ENCODE results near the gene ZNF516. TPM values are rescaled to one million over a fixed set of nuclear protein-coding genes. Genes with fewer than 3 reads are reported as not detected.

Gene ZNF516
- total and polyA plus RNA-seq, 2 experiments from 2014 or later = 17.8 to 29.4 TPM

DNA sequence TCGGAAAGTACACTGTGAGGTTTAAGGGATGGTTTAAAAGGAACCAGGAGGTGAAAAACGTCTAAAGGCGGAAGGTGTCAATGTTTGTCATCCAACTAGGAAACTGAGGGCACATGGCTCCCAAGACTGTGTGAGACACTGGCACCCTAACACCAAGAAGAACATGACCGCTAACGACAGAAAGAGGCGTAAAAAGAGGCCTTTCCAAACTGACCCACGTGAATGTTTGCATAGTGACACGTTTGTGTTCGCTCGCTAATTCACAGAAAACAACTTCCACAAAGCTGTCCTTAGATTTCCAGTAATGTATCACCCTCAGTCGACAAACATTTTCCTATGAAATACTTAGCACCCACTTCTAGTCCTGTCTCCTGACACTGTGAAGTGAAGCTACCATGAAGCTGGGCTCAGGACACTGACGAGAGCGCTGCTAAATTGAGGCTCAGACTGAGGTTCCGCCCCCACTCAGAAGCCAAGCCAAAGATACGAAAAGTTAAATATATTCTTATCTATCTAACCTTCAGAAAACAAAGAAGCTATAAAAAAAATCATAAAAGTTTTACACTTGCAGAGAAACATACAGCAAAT, 86.5 kb downstream of the ZNF516 start:
- Histone ChIP-seq H3K36me3 (ENCODE audit: low read depth) (no peaks in the 10 kb centered on the region), H3K4me3 (no peak overlapping the region), H3K9me2 (ENCODE audit: insufficient read depth) (no peaks in the 10 kb centered on the region), H2AFZ (no peak overlapping the region), H3K9me3 (ENCODE audit: low read depth) (no peaks in the 10 kb centered on the region), H3K9ac (no peak overlapping the region), H3K27me3 (replicated peaks; ENCODE audit: insufficient read depth) (no peaks in the 10 kb centered on the region), H4K20me1 (ENCODE audit: insufficient read depth) (no peaks in the 10 kb centered on the region), H3K4me2 (ENCODE audit: unreplicated experiment) (no peak overlapping the region), H3K27ac (no peak overlapping the region), H3K79me2 (ENCODE audit: insufficient read depth) (peaks cover 90% of the 10 kb centered on the region), H3K4me1 (ENCODE audit: insufficient read depth) (peaks cover 30% of the 10 kb centered on the region), H3F3A (ENCODE audit: insufficient read depth) (0 out of 2 replicates have a peak, but pooled peaks cover 9% of the 10 kb centered on the region)
- 85 to 89% methylated on average over 15 of the region's 15 CpGs for WGBS, 2 experiments (ENCODE audit: low coverage in 1 of 2, low lambda C conversion rate in 2 of 2, missing lambda C conversion rate in 2 of 2)
- in situ Hi-C loops (cut with MboI) = loop anchor here (10.0 kb wide), 1 partner anchor 286 kb away; no protein-coding TSS in a partner anchor
- no peak for DNase-seq
- TF ChIP-seq EZH2 (IDR thresholded peaks at IDR 0.05; ENCODE audit: insufficient read depth, poor library complexity, severe bottlenecking) = no peak
- TF ChIP-seq EZH2phosphoT487 (IDR thresholded peaks at IDR 0.05; ENCODE audit: insufficient read depth, low read depth) = no peak

DNA sequence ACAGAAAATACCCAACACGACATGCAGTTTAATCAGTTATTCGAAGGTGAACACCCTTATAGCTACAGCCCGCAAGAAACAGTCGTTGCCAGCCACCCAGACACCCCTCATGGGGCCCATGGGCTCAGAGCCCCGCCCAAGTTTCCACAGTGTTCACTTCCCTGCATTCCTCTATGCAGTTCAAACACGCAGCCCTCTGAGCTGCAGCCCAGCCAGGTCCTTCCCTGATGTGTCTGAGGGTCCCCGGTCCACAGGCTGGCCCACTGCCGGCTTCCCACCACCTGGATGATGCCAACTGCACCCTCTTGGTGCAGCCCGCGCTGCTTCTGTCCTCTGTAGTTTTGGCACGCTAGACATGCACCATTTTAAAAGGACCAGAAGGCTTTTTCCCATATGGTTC, 87.4 kb downstream of the ZNF516 start:
- in situ Hi-C loops (cut with MboI) = loop anchor here (10.0 kb wide), 1 partner anchor 287 kb away; no protein-coding TSS in a partner anchor
- Histone ChIP-seq H3K4me2 (ENCODE audit: unreplicated experiment) (no peak overlapping the region), H3K4me3 (no peak overlapping the region), H3K9me2 (ENCODE audit: insufficient read depth) (no peaks in the 10 kb centered on the region), H3K9me3 (ENCODE audit: low read depth) (no peaks in the 10 kb centered on the region), H3K79me2 (ENCODE audit: insufficient read depth) (peaks cover 91% of the 10 kb centered on the region), H4K20me1 (ENCODE audit: insufficient read depth) (no peaks in the 10 kb centered on the region), H2AFZ (no peak overlapping the region), H3K9ac (no peak overlapping the region), H3F3A (ENCODE audit: insufficient read depth) (0 out of 2 replicates have a peak, but pooled peaks cover 8% of the 10 kb centered on the region), H3K27ac (no peak overlapping the region), H3K27me3 (replicated peaks; ENCODE audit: insufficient read depth) (no peaks in the 10 kb centered on the region), H3K4me1 (ENCODE audit: insufficient read depth) (peaks cover 21% of the 10 kb centered on the region), H3K36me3 (ENCODE audit: low read depth) (no peaks in the 10 kb centered on the region)
- no peak for TF ChIP-seq EZH2phosphoT487 (IDR thresholded peaks at IDR 0.05; ENCODE audit: insufficient read depth, low read depth)
- no peak for TF ChIP-seq EZH2 (IDR thresholded peaks at IDR 0.05; ENCODE audit: insufficient read depth, poor library complexity, severe bottlenecking)
- 78 to 84% methylated on average over 11 of the region's 11 CpGs for WGBS, 2 experiments (ENCODE audit: low coverage in 1 of 2, low lambda C conversion rate in 2 of 2, missing lambda C conversion rate in 2 of 2)
- no peak for DNase-seq

DNA sequence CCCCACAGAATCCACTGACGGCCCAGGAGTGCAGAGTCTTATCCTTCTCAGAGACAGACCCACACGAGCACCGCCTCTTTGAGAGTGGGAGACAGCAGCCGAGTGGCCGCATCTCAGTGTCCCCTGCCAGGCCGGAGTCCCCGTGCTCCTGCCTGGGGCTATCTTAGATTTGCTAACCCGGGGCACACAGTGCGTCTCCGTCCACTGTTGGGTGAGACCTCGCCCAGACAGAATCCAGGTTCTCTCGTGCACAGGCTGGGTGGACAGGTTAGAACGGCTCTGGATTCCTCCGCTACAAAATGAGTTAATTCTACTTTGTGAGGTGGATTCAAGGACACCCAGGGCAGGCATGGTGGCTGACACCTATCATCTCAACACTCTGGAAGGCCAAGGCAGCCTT, 88.3 kb downstream of the ZNF516 start:
- H4K20me1 ChIP-seq (ENCODE audit: insufficient read depth) = no peaks in the 10 kb centered on the region
- no peaks in the 10 kb centered on the region for H3K36me3 ChIP-seq (ENCODE audit: low read depth)
- H3K4me1 ChIP-seq (ENCODE audit: insufficient read depth) = peaks cover 12% of the 10 kb centered on the region
- H3K27ac ChIP-seq = no peak overlapping the region
- no peaks in the 10 kb centered on the region for H3K9me3 ChIP-seq (ENCODE audit: low read depth)
- TF ChIP-seq EZH2phosphoT487 (IDR thresholded peaks at IDR 0.05; ENCODE audit: insufficient read depth, low read depth) (no peak), EZH2 (IDR thresholded peaks at IDR 0.05; ENCODE audit: insufficient read depth, poor library complexity, severe bottlenecking) (no peak)
- no peak overlapping the region for H2AFZ ChIP-seq
- 99% methylated on average over 14 of the region's 14 CpGs for WGBS, 2 experiments (ENCODE audit: low coverage in 1 of 2, low lambda C conversion rate in 2 of 2, missing lambda C conversion rate in 2 of 2)
- H3K4me3 ChIP-seq = no peak overlapping the region
- 0 out of 2 replicates have a peak, but pooled peaks cover 3% of the 10 kb centered on the region for H3F3A ChIP-seq (ENCODE audit: insufficient read depth)
- H3K79me2 ChIP-seq (ENCODE audit: insufficient read depth) = peaks cover 93% of the 10 kb centered on the region
- H3K9me2 ChIP-seq (ENCODE audit: insufficient read depth) = no peaks in the 10 kb centered on the region
- in situ Hi-C loops (cut with MboI) = loop anchor here (10.0 kb wide), 1 partner anchor 288 kb away; no protein-coding TSS in a partner anchor
- H3K9ac ChIP-seq = no peak overlapping the region
- no peaks in the 10 kb centered on the region for H3K27me3 ChIP-seq (replicated peaks; ENCODE audit: insufficient read depth)
- no peak for DNase-seq
- H3K4me2 ChIP-seq (ENCODE audit: unreplicated experiment) = no peak overlapping the region

DNA sequence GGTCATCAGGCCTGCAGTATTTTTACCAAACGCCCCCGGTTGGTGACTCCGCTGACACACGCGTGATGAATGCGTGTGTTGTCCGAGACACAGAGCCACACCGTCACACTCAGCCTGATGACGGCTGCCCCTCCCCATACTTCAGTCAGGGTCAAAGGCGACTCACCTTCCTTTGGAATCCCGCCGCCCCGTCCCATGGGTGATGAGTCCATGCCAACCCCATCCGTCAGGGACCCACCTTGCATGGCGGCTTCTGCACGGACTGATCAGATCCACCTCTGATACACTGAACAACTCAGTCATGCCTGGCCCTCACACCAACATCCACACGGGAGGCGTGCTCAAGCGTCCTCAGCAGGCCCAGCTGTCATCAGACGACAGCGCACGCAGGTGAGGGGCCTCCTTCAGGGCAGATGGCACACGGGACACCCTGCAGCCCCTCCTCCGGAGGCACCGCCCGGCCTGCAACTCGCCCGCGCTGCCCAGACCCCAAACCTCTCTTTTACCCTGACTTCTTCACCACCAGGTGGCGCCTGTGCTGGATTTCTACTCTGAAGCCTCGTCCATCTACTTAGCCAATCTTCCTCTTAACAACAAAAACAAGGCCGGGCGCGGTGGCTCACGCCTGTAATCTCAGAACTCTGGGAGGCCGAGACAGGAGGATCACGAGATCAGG, 89.2 kb downstream of the ZNF516 start:
- in situ Hi-C loops (cut with MboI) = loop anchor here (10.0 kb wide), 1 partner anchor 289 kb away; no protein-coding TSS in a partner anchor

More for the DNA sequence above, 89.2 kb downstream of the ZNF516 start:
- peaks cover 2% of the 10 kb centered on the region; the same call in 1 of the 2 replicates for H3K4me1 ChIP-seq (ENCODE audit: insufficient read depth)
- DNase-seq = peak; percentile 37
- H3K9me3 ChIP-seq (ENCODE audit: low read depth) = no peaks in the 10 kb centered on the region
- no peak overlapping the region for H3K4me2 ChIP-seq (ENCODE audit: unreplicated experiment)
- no peak overlapping the region for H3K9ac ChIP-seq
- no peaks in the 10 kb centered on the region for H3F3A ChIP-seq (ENCODE audit: insufficient read depth)
- peaks cover 92% of the 10 kb centered on the region for H3K79me2 ChIP-seq (ENCODE audit: insufficient read depth)
- H3K36me3 ChIP-seq (ENCODE audit: low read depth) = no peaks in the 10 kb centered on the region
- H3K27me3 ChIP-seq (replicated peaks; ENCODE audit: insufficient read depth) = no peaks in the 10 kb centered on the region
- no peaks in the 10 kb centered on the region for H4K20me1 ChIP-seq (ENCODE audit: insufficient read depth)
- no peaks in the 10 kb centered on the region for H3K9me2 ChIP-seq (ENCODE audit: insufficient read depth)
- H2AFZ ChIP-seq = no peak overlapping the region
- WGBS, 2 experiments (ENCODE audit: low coverage in 1 of 2, low lambda C conversion rate in 2 of 2, missing lambda C conversion rate in 2 of 2) = 86 to 88% methylated on average over 37 of the region's 37 CpGs
- no peak overlapping the region for H3K27ac ChIP-seq
- TF ChIP-seq EZH2phosphoT487 (IDR thresholded peaks at IDR 0.05; ENCODE audit: insufficient read depth, low read depth) (no peak), EZH2 (IDR thresholded peaks at IDR 0.05; ENCODE audit: insufficient read depth, poor library complexity, severe bottlenecking) (no peak)
- no peak overlapping the region for H3K4me3 ChIP-seq

Data from GM23248 (cell line).